GM12892 (cell line): Measurements from ENCODE around the gene DRGX.

Experiments
- DNase-seq: peaks from one replicate; pipeline ENCODE4 v3.0.0; 2011; ENCODE audit not compliant: insufficient read length
- FAIRE-seq: peaks from 2 replicates; lab custom pipeline; 2011; peaks lifted over from hg19 to GRCh38; lab: Jason Lieb, UNC
- POLR2A ChIP-seq: IDR thresholded peaks from 2 replicates; pipeline ENCODE4 v1.6.1; 2011; ENCODE audit warnings: low read depth, low read length, control low read depth
- POLR2AphosphoS5 ChIP-seq: IDR thresholded peaks from 2 replicates; pipeline ENCODE4 v1.6.1; 2011; ENCODE audit warnings: low read depth, low read length, control low read depth
- TAF1 ChIP-seq: IDR thresholded peaks from 2 replicates; pipeline ENCODE4 v1.6.1; 2011; ENCODE audit warnings: low read depth, mild to moderate bottlenecking, control low read depth, low read length, borderline replicate concordance

The DRGX gene

GRCh38 chr10:49347342-49347741, 48.5 kb downstream of the DRGX start:
- DNase-seq: no peak
- FAIRE-seq: no peak
- no peak for TF ChIP-seq POLR2AphosphoS5

DNA sequence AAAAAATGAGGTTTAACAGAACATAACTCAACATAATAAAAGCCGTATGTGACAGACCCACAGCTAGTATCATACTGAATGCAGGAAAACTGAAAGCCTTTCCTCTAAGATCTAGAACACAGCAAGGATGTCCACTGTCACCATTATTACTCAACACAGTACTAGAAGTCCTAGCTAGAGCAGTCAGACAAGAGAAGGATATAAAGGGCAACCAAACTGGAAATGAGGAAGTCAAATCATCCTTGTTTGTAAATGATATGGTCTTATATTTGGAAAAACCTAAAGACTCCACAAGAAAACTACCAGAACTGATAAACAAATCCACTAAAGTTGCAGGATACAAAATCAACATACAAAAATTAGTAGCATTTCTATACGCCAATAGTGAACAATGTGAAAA, 51.0 kb downstream of the DRGX start:
- no peak for TF ChIP-seq POLR2A
- no peak for TF ChIP-seq POLR2AphosphoS5
- no peak for TF ChIP-seq TAF1
- DNase-seq: no peak
- peak; percentile 21 for FAIRE-seq

DNA sequence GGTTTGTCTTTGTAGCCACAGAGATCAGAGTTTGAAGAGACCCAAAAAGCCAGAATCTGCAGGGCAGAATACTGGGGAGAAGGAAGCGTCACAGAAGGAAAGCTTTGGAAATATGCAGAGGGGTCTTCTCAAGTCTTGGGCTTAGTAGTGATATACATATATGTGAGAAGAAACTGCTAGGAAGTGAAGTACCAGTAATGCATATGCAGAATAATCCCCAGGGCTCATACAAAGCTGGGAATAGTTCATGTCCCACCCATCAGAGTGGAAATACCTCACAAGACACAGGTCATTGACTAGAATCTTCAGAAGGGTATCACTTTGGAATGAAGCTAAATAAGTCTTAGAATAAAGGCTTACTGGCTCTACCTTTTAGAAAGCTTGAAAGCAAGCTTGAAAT, 57.3 kb downstream of the DRGX start:
- TF ChIP-seq POLR2A (no peak), TAF1 (no peak), POLR2AphosphoS5 (no peak)
- FAIRE-seq (no peak), DNase-seq (no peak)

DNA sequence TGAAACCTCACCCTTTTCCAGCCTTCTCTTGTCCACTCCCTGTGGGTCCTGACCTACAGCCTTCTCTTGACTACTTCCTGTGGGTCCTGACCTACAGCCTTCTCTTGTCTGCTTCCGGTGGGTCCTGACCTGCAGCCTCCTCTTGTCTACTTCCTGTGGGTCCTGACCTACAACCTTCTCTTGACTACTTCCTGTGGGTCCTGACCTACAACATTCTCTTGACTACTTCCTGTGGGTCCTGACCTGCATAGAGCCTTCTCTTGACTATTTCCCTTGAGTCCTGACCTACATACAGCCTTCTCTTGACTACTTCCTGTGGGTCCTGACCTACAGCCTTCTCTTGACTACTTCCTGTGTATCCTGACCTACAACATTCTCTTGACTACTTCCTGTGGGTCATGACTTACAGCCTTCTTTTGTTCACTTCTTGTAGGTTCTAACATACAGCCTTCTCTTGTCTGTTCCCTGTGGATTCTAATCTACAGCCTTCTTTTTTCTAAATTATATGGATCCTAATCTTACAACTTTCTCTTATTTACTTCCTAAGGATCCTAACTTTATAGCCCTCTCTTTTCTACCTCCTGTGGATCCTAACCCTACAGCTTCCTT, 60.4 kb downstream of the DRGX start:
- TF ChIP-seq POLR2A: no peak
- TF ChIP-seq TAF1: no peak
- TF ChIP-seq POLR2AphosphoS5: no peak
- DNase-seq: no peak
- FAIRE-seq: no peak

DNA sequence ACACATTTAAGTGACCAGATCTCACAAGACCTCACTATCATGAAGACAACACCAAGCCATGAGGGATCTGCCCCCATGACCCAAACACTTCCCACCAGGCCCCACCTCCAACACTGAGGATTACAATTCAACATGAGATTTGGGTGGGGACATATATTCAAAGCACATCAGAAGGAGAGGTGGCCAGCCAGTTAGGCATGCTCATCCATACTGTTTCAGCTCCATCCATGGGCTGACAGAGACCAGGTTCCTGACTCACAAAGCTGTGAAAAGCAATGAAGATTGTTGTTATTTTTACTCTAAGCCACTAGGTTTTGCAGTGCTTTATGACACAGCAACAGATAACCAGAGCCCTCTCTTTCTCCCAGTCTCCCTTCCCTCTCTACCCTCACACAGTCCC, 60.9 kb downstream of the DRGX start:
- TF ChIP-seq POLR2AphosphoS5: no peak
- no peak for TF ChIP-seq TAF1
- no peak for TF ChIP-seq POLR2A
- FAIRE-seq (no peak), DNase-seq (no peak)

- FAIRE-seq (no peak), DNase-seq (no peak)
- TF ChIP-seq POLR2AphosphoS5: no peak
Observed at GRCh38 chr10:49333192-49333591, 62.7 kb downstream of the DRGX start.

- no peak for FAIRE-seq
- TF ChIP-seq POLR2A (no peak), POLR2AphosphoS5 (no peak), TAF1 (no peak)
- no peak for DNase-seq
Observed at GRCh38 chr10:49332768-49333167, 63.1 kb downstream of the DRGX start.

DNA sequence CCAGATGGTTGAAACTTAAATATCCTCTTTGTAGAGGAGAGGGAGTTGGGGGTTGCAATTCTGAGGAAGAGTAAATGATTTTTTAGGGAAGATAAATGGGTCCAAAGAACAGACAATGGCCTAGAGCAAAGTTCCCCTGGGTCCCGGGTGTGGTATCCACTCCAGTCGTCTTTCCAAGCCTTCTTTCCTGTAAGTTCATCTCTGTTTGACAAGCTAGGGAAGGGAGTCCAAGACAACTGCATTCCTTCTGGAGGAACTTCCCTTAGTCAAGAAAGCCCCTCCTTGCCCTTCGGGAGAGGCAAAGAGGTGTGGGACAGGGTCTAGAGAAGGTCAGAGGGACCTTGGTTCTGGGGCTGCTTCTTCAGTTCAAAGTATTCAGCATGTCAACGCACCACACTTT, 63.6 kb downstream of the DRGX start:
- TF ChIP-seq POLR2A (no peak), TAF1 (no peak), POLR2AphosphoS5 (no peak)
- DNase-seq (no peak), FAIRE-seq (no peak)

DNA sequence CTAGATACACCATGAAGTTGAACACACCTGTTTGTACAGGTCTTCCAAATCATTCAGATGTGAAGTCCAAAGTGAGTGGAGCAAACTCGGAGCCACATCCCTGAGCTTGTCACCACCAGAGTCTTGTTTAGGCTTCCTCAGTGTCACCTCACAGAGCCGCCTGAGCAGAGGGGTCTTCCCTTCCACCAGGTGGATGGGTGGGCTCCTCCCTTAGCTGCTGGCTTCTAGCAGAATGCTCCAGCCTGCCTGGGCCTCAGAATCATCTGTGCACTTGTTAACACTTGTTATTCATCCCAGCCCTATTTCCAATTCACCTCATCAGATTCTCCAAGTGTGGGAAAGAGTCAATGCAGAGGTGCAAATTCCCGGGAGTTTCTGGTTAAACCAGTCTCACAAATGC, 64.5 kb downstream of the DRGX start:
- FAIRE-seq (no peak), DNase-seq (no peak)
- TF ChIP-seq POLR2AphosphoS5 (no peak), TAF1 (no peak), POLR2A (no peak)

DNA sequence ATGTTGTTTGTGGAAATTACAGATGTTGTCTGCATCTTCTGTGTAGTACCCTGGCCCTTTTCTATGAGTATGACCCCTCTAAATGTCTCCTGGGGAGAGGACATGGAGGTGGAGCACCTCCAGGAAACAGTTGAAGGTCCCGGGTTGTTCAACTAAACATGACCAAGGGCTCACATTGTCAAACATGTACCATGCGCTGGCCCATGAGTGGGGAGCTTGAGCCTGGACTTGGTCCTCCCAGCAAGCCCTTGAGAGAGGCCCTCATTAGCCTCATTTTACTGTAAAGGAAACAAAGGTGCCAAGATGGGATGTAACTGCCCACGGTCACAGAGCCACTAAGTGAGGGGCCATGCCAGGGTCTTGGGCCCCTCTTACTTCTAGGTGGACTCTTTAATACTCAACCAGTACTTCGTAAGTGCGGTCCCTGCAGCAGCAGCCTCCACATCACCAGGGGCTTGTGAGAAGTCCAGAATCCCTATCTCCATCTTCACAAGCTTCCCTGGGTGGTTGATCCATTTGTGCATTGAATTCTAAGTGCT, 65.7 kb downstream of the DRGX start:
- DNase-seq (no peak), FAIRE-seq (no peak)
- no peak for TF ChIP-seq POLR2A
- no peak for TF ChIP-seq TAF1
- TF ChIP-seq POLR2AphosphoS5: no peak

DNA sequence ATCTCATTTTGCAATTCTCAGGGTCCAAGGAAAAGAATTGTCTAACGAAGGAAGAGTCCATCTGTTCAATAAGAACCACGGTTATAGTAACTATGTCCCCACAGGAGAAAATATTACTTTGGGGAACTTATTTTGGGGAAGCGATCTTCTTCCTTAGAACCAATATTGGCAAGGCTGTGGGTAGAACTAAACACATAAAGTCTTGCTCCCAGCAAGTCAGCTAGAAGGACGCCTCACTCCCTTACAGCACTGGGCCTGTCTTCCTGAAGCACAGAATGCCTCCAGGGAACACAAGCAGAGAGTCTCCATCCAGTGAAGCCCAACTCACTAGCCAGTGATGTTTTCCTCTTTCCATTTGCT, 66.8 kb downstream of the DRGX start:
- no peak for FAIRE-seq
- no peak for DNase-seq
- TF ChIP-seq TAF1: no peak

- DNase-seq (no peak), FAIRE-seq (no peak)
- TF ChIP-seq POLR2AphosphoS5 (no peak), POLR2A (no peak), TAF1 (no peak)
Observed at GRCh38 chr10:49328401-49329145, 67.3 kb downstream of the DRGX start.
